ENCODE results near the gene POLA1. TPM values are rescaled to one million over a fixed set of nuclear protein-coding genes. Genes with fewer than 3 reads are reported as not detected.

Gene POLA1
- polyA plus RNA-seq, 1 experiment, result 2.5 TPM

- POLR2A ChIA-PET, result no interaction called here
- no peaks in the 10 kb centered on the region for H3K36me3 ChIP-seq (ENCODE audit: control insufficient read depth, insufficient read depth, low read length)
- DNase-seq (ENCODE audit: low read depth), result no peak
- TF ChIP-seq CTCF (IDR thresholded peaks at IDR 0.05; ENCODE audit: insufficient read depth, low read depth, low read length), result no peak
- CTCF ChIA-PET, result no interaction called here
- no peaks in the 10 kb centered on the region for H3K27me3 ChIP-seq (ENCODE audit: control insufficient read depth, insufficient read depth, low read length)
- H3K4me3 ChIP-seq (ENCODE audit: low read depth, low read length), result no peak overlapping the region
Measured at GRCh38 chrX:24694825-24695224, 1.1 kb downstream of the POLA1 start.

- POLR2A ChIA-PET, result no interaction called here
- TF ChIP-seq CTCF (IDR thresholded peaks at IDR 0.05; ENCODE audit: insufficient read depth, low read depth, low read length), result no peak
- no peaks in the 10 kb centered on the region for H3K27me3 ChIP-seq (ENCODE audit: control insufficient read depth, insufficient read depth, low read length)
- no peak for DNase-seq (ENCODE audit: low read depth)
- H3K4me3 ChIP-seq (ENCODE audit: low read depth, low read length), result no peak overlapping the region
- no peaks in the 10 kb centered on the region for H3K36me3 ChIP-seq (ENCODE audit: control insufficient read depth, insufficient read depth, low read length)
- CTCF ChIA-PET, result no interaction called here
Measured at GRCh38 chrX:24696294-24696693, 2.6 kb downstream of the POLA1 start.

- no peak overlapping the region for H3K4me3 ChIP-seq (ENCODE audit: low read depth, low read length)
- POLR2A ChIA-PET, result no interaction called here
- CTCF ChIA-PET, result interaction anchor here (1.4 kb wide), 1 partner anchor 9 kb away, joined by 4 read pairs; no protein-coding TSS in a partner anchor
- no peak for DNase-seq (ENCODE audit: low read depth)
- no peaks in the 10 kb centered on the region for H3K27me3 ChIP-seq (ENCODE audit: control insufficient read depth, insufficient read depth, low read length)
- no peaks in the 10 kb centered on the region; the same call in 1 of the 2 replicates for H3K36me3 ChIP-seq (ENCODE audit: control insufficient read depth, insufficient read depth, low read length)
- TF ChIP-seq CTCF (IDR thresholded peaks at IDR 0.05; ENCODE audit: insufficient read depth, low read depth, low read length), result no peak
Measured at GRCh38 chrX:24702362-24703184, 8.9 kb downstream of the POLA1 start.

GRCh38 chrX:24703185-24703494 lies 9.4 kb downstream of the POLA1 start:
- no peak overlapping the region for H3K4me3 ChIP-seq (ENCODE audit: low read depth, low read length)
- ChIA-PET POLR2A (no interaction called here), CTCF (interaction anchor here (1.4 kb wide), 1 partner anchor 8 kb away, joined by 4 read pairs; no protein-coding TSS in a partner anchor)
- no peak for TF ChIP-seq CTCF (IDR thresholded peaks at IDR 0.05; ENCODE audit: insufficient read depth, low read depth, low read length)
- DNase-seq (ENCODE audit: low read depth), result no peak
- H3K27me3 ChIP-seq (ENCODE audit: control insufficient read depth, insufficient read depth, low read length), result no peaks in the 10 kb centered on the region
- no peaks in the 10 kb centered on the region; the same call in 1 of the 2 replicates for H3K36me3 ChIP-seq (ENCODE audit: control insufficient read depth, insufficient read depth, low read length)

GRCh38 chrX:24718771-24719170 lies 25.1 kb downstream of the POLA1 start:
- CTCF ChIA-PET, result no interaction called here
- Histone ChIP-seq H3K4me3 (ENCODE audit: low read depth, low read length) (no peak overlapping the region), H3K36me3 (ENCODE audit: control insufficient read depth, insufficient read depth, low read length) (no peaks in the 10 kb centered on the region; the same call in 1 of the 2 replicates), H3K27me3 (ENCODE audit: control insufficient read depth, insufficient read depth, low read length) (no peaks in the 10 kb centered on the region)
- POLR2A ChIA-PET, result no interaction called here
- TF ChIP-seq CTCF (IDR thresholded peaks at IDR 0.05; ENCODE audit: insufficient read depth, low read depth, low read length), result no peak
- DNase-seq (ENCODE audit: low read depth), result no peak
